HG03139 (cell line): ENCODE results near the gene ACER3.
"Not testable (repeated sequence)": the region's sequence is repeated elsewhere in the genome, so short reads cannot be mapped to it uniquely, and the experiment has no call there.

ENCODE experiments used
- ATAC-seq: cut with Tn5 transposase; IDR thresholded peaks from one replicate; pipeline ENCODE4 v1.9.1; 2021; ENCODE audit not compliant: unreplicated experiment

The ACER3 gene

DNA sequence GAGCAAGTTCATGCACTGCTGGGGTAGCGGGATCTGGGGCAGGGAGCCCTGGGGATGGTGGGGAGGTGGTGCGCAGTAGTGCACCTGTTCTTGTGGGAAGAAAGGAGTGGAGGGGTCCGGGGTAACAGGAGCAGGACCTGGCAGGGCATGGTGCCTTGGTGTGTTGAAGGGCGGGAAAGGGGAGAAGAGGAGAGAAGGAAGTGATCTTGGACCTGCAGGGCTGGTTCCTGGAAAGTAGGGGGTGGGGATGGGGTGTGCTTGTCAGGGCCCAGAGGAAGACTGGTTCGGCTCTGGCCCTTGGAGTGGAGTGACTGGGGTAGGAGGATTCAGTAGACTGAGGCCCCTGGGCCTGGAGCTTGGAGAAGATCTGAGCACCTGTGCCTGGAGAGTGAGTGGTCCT lies 195.2 kb downstream of the ACER3 start:
- ATAC-seq, result no peak

DNA sequence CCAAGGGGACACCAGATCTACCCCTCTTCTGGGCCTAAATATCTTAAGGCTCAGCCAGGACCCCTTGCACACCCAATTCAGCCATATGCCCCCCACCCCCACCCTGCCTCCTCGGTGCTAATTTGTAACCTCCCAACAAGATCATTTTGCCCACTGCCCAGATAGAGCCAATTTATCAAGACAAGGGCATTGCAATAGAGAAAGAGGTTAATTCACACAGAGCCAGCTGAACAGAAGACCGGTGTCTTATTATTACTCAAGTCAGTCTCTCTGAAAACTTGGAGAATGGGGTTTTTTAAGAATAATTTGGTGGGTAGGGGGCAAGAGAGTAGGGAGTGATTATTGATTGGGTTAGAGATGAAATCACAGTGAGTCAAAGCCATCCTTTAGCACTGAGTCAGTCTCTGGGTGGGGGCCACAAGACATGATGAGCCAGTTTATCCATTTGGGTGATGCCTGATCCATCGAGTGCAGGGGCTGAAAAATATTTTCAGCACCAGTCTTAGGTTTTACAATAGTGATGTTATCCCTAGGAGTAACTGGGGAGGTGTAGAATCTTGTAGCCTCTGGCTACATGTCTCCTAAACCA lies 196.2 kb downstream of the ACER3 start:
- ATAC-seq, result no peak

- no peak for ATAC-seq
These were observed 197.3 kb downstream of the ACER3 start for GRCh38 chr11:77057938-77058474.

- no peak for ATAC-seq
These were observed 198.2 kb downstream of the ACER3 start for GRCh38 chr11:77058900-77059299.

DNA sequence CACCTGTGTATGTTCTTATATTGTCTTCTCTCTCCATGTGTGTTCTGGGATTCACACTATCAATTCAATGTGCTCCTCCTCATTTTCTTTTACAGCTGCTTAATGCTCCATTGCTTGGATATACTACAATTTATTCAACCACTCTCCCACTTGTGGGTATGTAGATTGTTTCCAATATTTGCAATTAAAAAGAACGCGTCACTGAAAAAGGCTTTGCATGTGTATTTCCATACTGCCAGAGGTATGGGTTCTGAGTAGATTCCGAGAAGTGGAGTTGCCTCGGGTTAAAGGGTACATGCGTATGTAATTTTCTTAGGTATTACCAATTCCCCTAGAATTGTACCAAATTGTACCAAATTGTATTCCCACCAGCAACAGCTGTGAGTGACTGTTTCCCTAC lies 199.1 kb downstream of the ACER3 start:
- no peak for ATAC-seq

- no peak for ATAC-seq
These were observed 199.5 kb downstream of the ACER3 start for GRCh38 chr11:77060234-77060633.

DNA sequence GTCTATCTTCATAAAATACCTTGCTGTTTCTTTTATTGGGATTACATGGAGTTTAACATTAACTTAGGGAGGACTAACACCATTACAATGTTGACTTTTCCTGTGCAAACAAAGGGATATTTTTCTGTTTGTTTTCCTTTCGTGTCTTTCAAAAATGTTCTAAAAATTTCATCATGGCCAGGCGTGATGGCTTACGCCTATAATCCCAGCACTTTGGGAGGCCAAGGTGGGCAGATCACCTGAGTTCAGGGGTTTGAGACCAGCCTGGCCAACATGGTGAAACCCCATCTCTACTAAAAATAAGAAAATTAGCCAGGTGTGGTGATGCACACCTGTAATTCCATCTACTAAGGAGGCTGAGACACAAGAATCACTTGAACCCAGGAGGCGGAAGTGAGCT lies 200.5 kb downstream of the ACER3 start:
- not testable (repeated sequence) for ATAC-seq

GRCh38 chr11:77062924-77063323 lies 202.2 kb downstream of the ACER3 start:
- no peak for ATAC-seq

DNA sequence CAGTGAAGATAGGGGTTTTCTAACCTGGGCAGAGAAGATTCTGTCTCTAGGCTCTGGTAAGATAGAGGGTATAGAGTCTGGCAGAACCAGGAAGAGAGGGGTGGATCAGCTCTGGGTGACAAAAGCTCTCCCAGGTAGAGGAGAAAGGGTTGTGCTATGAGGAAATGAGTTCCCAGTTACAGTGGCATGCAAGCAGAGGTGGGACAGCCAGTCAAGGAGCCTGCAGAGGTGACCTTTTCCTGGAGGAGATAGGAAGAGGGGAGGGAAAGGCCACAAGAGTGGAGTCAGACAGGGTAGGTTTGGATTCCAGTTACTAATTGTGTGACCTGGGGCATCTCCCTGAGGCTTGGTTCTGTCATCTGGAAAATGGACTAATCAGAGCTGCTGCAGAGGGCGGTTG lies 202.7 kb downstream of the ACER3 start:
- no peak for ATAC-seq

- ATAC-seq, result no peak
These were observed 203.1 kb downstream of the ACER3 start for GRCh38 chr11:77063861-77064260.

- ATAC-seq, result no peak
These were observed 204.0 kb downstream of the ACER3 start for GRCh38 chr11:77064648-77065217.

GRCh38 chr11:77065878-77066228 lies 205.1 kb downstream of the ACER3 start:
- no peak for ATAC-seq

GRCh38 chr11:77066229-77067042 lies 205.7 kb downstream of the ACER3 start, which contains the start of gene CAPN5:
Gene CAPN5 (plus strand): TSS chr11:77066971. CDS start chr11:77084887, 17,916 bp downstream.
- ATAC-seq, result peak; percentile 87

DNA sequence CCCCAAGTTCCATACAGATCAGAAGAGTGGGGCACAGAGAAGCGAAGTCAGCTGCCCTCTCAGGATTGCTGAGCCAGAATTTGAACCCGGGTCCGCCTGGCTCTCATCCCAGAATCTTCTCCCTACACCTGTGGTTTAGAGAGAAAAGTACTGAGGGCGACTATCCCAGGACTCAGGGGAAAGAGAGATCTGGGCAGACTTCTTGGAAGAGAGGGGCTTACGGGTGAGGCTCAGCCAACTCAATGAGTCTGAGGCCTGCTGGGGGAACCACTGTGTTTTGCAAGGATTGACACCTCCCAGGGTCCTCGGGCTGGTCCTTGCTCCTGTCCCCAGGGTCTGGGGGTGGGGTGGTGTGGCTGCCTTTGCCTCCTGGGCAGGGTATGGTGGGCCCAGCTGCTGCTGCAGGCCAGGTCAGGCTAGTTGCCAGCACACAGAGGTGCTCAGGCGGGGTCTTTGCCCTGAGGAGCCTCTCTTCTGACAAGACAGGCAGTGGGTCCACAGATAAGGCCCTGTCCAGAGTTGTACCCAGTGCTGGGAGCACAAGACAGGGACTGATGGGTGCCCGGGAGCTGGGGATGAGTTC lies 207.2 kb downstream of the ACER3 start:
- ATAC-seq, result no peak

DNA sequence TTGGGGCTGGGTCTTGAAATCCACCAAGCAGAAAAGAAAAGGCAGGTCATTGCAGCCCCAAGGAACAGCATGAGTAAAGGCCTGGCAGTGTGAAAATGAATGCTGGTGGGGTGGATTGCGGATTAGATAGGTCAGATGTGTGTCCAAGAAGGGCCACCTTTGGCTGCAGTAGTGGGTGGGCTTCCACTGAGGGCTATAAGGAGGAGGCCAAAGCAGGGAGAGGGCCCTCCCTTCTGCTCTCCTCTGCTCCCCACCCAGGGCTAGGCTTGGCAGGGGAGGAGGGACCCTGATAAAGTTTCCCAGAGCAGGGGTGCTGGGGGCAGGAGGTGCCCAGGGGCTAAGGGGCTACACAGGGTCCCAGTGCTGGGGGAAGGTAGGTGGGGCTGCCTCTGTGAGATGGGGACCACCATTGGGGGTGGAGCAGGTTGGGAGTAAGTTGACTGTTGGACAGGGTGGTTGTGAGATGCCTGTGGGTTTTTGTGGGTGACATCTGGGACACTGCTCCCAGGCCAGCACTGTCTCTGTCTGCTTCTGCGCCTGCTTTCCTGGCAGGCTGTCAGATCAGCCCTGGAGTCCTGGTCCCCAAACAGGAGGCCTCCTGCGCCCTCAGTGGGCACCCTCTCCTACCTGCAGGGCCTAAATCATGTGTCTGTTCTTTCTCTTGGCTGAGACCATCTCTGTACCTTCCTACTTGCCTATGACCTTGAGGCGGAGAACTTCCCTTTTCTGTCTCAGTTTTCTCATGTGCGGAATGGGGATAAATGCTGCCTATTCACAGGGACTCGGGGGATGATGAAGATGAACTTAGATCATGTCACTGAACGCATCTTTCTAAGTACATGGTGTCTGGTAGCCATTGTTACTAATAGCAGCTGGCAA lies 208.0 kb downstream of the ACER3 start:
- ATAC-seq, result no peak

GRCh38 chr11:77069336-77069968 lies 208.7 kb downstream of the ACER3 start:
- no peak for ATAC-seq

DNA sequence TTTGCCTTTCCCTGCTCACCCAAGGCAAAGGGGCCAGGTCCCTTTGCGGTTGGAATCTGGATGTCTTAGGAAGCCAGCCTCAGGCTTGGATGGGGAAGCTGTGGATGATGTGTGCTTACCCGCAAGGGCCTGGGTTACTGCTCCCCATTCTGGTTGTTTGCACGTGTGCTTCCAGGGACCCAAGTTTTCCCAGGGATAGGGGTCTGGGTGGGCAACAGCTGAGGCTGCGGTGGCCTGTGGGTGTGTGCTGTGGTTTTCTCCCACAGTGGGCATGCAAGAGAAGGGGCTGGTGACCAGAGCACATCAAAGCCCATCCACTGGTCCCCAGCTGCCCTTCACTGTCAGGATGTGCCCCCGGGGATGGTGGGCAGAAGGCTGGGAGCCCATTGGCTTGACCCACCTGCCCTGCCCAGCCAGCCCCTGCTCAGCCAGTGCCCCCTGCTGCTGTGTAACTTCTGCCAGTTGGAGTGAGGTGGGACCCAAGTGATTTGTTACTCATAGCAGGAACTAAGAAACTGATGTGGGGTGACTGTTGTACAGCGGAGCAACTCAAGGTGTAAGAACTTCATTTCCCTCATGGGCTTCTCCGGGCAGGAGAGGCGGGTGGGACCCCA lies 209.4 kb downstream of the ACER3 start:
- ATAC-seq, result no peak

GRCh38 chr11:77071077-77071476 lies 210.4 kb downstream of the ACER3 start:
- ATAC-seq, result no peak

DNA sequence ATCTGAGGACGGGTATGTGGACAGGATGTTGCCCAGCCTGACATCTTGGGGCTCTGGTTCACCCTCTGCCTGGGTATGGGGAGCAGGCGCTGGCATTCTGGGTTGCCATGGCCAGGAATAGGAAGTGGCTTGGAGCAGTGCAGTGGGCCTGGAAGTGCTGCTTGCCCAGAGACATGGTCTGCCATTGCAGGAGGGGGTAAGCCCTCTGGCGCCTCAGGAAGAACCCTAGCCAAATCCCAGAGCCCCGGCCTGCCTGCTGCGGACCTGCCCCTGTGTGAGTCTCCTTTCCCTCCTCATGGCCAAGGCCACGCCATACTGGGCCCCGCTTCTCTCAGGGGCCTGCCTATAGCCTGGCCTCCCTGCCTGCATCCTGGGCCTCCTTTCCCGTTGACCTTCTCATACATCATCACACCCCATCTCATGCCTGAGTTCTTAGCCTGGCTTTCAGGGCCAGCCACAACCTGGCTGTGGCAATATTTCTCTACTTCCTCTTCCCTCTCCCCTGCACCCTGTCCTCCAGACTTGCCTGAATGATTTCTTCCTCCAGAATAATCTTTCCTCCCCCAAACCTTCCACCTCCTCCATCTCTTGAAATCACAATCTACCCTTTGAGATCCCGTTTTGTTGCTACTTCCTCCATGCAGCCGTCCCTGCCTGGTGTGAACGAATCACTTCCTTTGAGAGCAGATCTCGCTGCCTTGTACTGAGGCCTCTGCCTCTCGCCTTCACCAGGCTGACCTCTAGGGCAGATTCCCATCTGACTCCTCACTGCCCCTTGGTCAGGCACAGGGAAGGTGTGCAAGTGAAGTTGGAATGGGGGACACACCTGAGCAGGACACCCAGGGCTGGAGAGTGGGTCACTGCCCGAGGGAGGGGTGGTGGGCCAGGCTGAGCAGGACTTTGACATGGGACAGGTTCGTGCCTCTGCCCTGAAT lies 211.2 kb downstream of the ACER3 start:
- no peak for ATAC-seq
